Vagina (tissue), 2 donors: ENCODE results near the gene LRRC45. TPM values are rescaled to one million over a fixed set of nuclear protein-coding genes. Genes with fewer than 3 reads are reported as not detected.
A peak's percentile ranks its signal among the peaks of the same experiment; 100 is the strongest.

Source experiments
- DNase-seq, 2 donors: peaks; one replicate each; pipeline ENCODE4 v3.0.0-alpha.2; 2017; ENCODE audit errors: extremely low spot score in 2 of 2
- H3K27ac ChIP-seq: fragments of 200-600 bp; sonication (generic); one replicate; pipeline ENCODE4 v1.5.1; 2019
- H3K27me3 ChIP-seq: fragments of 200-600 bp; sonication (generic); one replicate; pipeline ENCODE4 v1.5.1; 2019
- H3K36me3 ChIP-seq, 2 donors: fragments of 200-600 bp; sonication (generic); one replicate each; pipeline ENCODE4 v1.5.1; 2017 to 2019
- H3K4me1 ChIP-seq: fragments of 200-600 bp; sonication (generic); one replicate; pipeline ENCODE4 v1.5.1; 2019
- H3K4me3 ChIP-seq, 2 donors: fragments of 200-600 bp; sonication (generic); 1 replicate in 1 of 2; 2 replicates in 1 of 2; pipeline ENCODE4 v1.5.1; 2016 to 2019
- H3K9me3 ChIP-seq: fragments of 200-600 bp; sonication (generic); one replicate; pipeline ENCODE4 v1.5.1; 2019
- CTCF ChIP-seq, 3 experiments: fragments of 450-650 bp in 2 of 3; fragments of 200-600 bp in 1 of 3; sonication (generic) in 1 of 3; IDR thresholded peaks; one replicate each; pipeline ENCODE4 v1.5.1; 2017 to 2019; ENCODE audit warnings: antibody characterized with exemption in 3 of 3, mild to moderate bottlenecking in 2 of 3, moderate library complexity in 2 of 3
- POLR2A ChIP-seq, 2 donors: fragments of 450-650 bp; IDR thresholded peaks; one replicate each; pipeline ENCODE4 v1.6.1; 2017; ENCODE audit warnings: antibody characterized with exemption in 2 of 2, mild to moderate bottlenecking in 2 of 2, moderate library complexity in 2 of 2
- POLR2AphosphoS5 ChIP-seq, 2 donors: sonication (generic); formaldehyde crosslinking; IDR thresholded peaks; one replicate each; pipeline ENCODE4 v1.9.0; 2017; ENCODE audit warnings: antibody characterized with exemption in 2 of 2, mild to moderate bottlenecking in 2 of 2, low read depth in 1 of 2; ENCODE audit not compliant: insufficient read depth in 1 of 2
- intact Hi-C: fragments of 100-400 bp; cut with DNase I; formaldehyde crosslinking; loops from one replicate; pipeline ENCODE4 v1.15.1; 2023
- total RNA-seq: library from RNA; depleted of rRNA; stranded (reverse); fragments of >200 nt; gene quantifications from one replicate; pipeline ENCODE4 v1.2.3, GENCODE V29; 2016

Gene LRRC45
- total RNA-seq, 1 donor from 2014 or later, result 14.0 TPM

- Histone ChIP-seq H3K4me1 (peaks cover 22% of the 10 kb centered on the region), H3K4me3 (peak within 1 kb of the TSS; percentile 44 to 66), H3K27me3 (no peaks in the 10 kb centered on the region), H3K27ac (peak within 1 kb of the TSS; percentile 34), H3K9me3 (no peaks in the 10 kb centered on the region), H3K36me3 (no peaks in the 10 kb centered on the region)
- TF ChIP-seq CTCF (IDR thresholded peaks at IDR 0.05) (no peak), POLR2AphosphoS5 (IDR thresholded peaks at IDR 0.05; ENCODE audit: insufficient read depth in 1 of 2, low read depth in 1 of 2) (no peak)
- intact Hi-C loops, result loop anchor here (5.0 kb wide), 2 partner anchors 66 to 121 kb away; partner anchors contain the start of gene FASN
- no peak for DNase-seq
These were observed 8.3 kb downstream of the LRRC45 start, which contains the start of gene RAC3 for GRCh38 chr17:82031303-82031884. TSS of gene RAC3 (plus strand) at chr17:82031678. CDS start at chr17:82031762, 84 bp downstream.

- no peaks in the 10 kb centered on the region for H3K9me3 ChIP-seq
- TF ChIP-seq POLR2A (IDR thresholded peaks at IDR 0.05), result no peak
- TF ChIP-seq CTCF (IDR thresholded peaks at IDR 0.05), result no peak
- H3K27ac ChIP-seq, result no peak overlapping the region
- peak overlapping the region; percentile 7 to 66 for H3K4me3 ChIP-seq
- H3K27me3 ChIP-seq, result no peaks in the 10 kb centered on the region
- DNase-seq, result no peak
- H3K36me3 ChIP-seq, result no peaks in the 10 kb centered on the region
- peaks cover 28% of the 10 kb centered on the region for H3K4me1 ChIP-seq
- intact Hi-C loops, result loop anchor here (5.0 kb wide), 2 partner anchors 65 to 120 kb away; partner anchors contain the start of gene FASN
These were observed 9.0 kb downstream of the LRRC45 start for GRCh38 chr17:82031885-82032627.

GRCh38 chr17:82033359-82034085, 10.4 kb downstream of the LRRC45 start:
- no peak for DNase-seq
- Histone ChIP-seq H3K4me3 (no peak overlapping the region), H3K36me3 (no peaks in the 10 kb centered on the region), H3K27me3 (no peaks in the 10 kb centered on the region), H3K9me3 (no peaks in the 10 kb centered on the region), H3K4me1 (peaks cover 28% of the 10 kb centered on the region), H3K27ac (no peak overlapping the region)
- TF ChIP-seq POLR2A (IDR thresholded peaks at IDR 0.05), result no peak
- TF ChIP-seq POLR2AphosphoS5 (IDR thresholded peaks at IDR 0.05; ENCODE audit: insufficient read depth in 1 of 2, low read depth in 1 of 2), result no peak
- no peak for TF ChIP-seq CTCF (IDR thresholded peaks at IDR 0.05)
- intact Hi-C loops, result loop anchor here (5.0 kb wide), 2 partner anchors 64 to 119 kb away; partner anchors contain the start of gene FASN

GRCh38 chr17:82034371-82035011, 11.4 kb downstream of the LRRC45 start:
- Histone ChIP-seq H3K9me3 (no peaks in the 10 kb centered on the region), H3K27me3 (no peaks in the 10 kb centered on the region), H3K36me3 (no peaks in the 10 kb centered on the region), H3K27ac (no peak overlapping the region), H3K4me1 (peaks cover 28% of the 10 kb centered on the region), H3K4me3 (no peak overlapping the region)
- no peak for DNase-seq
- intact Hi-C loops, result loop anchor here (5.0 kb wide), 2 partner anchors 63 to 118 kb away; partner anchors contain the start of gene FASN
- TF ChIP-seq POLR2A (IDR thresholded peaks at IDR 0.05) (no peak), CTCF (IDR thresholded peaks at IDR 0.05) (no peak), POLR2AphosphoS5 (IDR thresholded peaks at IDR 0.05; ENCODE audit: insufficient read depth in 1 of 2, low read depth in 1 of 2) (no peak)
